ENCODE data around the gene PCSK2. TPM values are rescaled to one million over a fixed set of nuclear protein-coding genes. Genes with fewer than 3 reads are reported as not detected.

Gene PCSK2
- total and polyA plus RNA-seq, 4 donors = 0.08 to 0.14 (median 0.09) TPM; not detected in 1

DNA sequence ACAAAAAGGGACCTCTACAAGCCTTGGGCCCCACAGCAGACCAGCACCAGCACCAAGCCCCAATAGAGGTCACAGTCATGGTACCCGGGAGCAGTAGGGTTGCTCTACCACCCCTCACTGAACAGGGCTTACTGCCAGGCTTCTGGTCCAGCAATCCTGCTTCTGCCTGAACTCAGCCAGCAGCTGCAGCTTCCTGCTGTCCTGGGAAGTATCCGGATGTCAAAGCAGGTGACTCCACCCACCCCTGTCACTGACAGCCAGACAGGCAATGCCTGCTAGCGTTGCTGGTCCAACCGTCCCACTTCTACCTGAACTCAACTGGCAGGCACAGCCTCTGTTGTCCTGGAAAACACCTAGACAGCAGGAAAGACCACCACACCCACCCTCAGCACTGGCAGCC is 47.0 kb upstream of the PCSK2 start:
- Histone ChIP-seq H3K9me3 (ENCODE audit: control insufficient read depth in 4 of 4, low read length in 3 of 4) (peaks cover 0 to 10% (median under 1%) of the 10 kb centered on the region in 4 donors), H3K9ac (ENCODE audit: low read depth in 1 of 2, low read length in 2 of 2) (no peak overlapping the region), H3K4me3 (ENCODE audit: low read depth in 1 of 3, low read length in 3 of 3) (no peak overlapping the region), H3K27ac (ENCODE audit: low read depth in 1 of 2, low read length in 2 of 2) (no peak overlapping the region), H3K27me3 (ENCODE audit: control insufficient read depth in 4 of 4, insufficient read depth in 4 of 4, low read length in 3 of 4) (no peaks in the 10 kb centered on the region), H3K36me3 (ENCODE audit: control insufficient read depth in 4 of 4, insufficient read depth in 3 of 4, low read depth in 1 of 4, low read length in 3 of 4) (no peaks in the 10 kb centered on the region), H3K4me1 (ENCODE audit: control insufficient read depth in 4 of 4, insufficient read depth in 4 of 4, low read length in 3 of 4) (no peaks in the 10 kb centered on the region)
- no peak for DNase-seq (ENCODE audit: low spot score)
- TF ChIP-seq SP1 (IDR thresholded peaks at IDR 0.05) (no peak), FOXA1 (IDR thresholded peaks at IDR 0.05) (no peak), JUND (IDR thresholded peaks at IDR 0.05) (no peak), GABPA (IDR thresholded peaks at IDR 0.05 in 1 of 2, conservative IDR thresholded peaks at IDR 0.05 in 1 of 2) (no peak), FOXA2 (IDR thresholded peaks at IDR 0.05) (no peak), EGR1 (IDR thresholded peaks at IDR 0.05; ENCODE audit: low read depth in 2 of 2) (no peak), HNF4G (IDR thresholded peaks at IDR 0.05) (no peak), TAF1 (conservative IDR thresholded peaks at IDR 0.05) (no peak), RAD21 (IDR thresholded peaks at IDR 0.05) (no peak), NR2F2 (IDR thresholded peaks at IDR 0.05) (no peak), HNF4A (conservative IDR thresholded peaks at IDR 0.05) (no peak), RXRA (IDR thresholded peaks at IDR 0.05) (no peak), YY1 (IDR thresholded peaks at IDR 0.05) (no peak)
- TF ChIP-seq, protein P1, sequence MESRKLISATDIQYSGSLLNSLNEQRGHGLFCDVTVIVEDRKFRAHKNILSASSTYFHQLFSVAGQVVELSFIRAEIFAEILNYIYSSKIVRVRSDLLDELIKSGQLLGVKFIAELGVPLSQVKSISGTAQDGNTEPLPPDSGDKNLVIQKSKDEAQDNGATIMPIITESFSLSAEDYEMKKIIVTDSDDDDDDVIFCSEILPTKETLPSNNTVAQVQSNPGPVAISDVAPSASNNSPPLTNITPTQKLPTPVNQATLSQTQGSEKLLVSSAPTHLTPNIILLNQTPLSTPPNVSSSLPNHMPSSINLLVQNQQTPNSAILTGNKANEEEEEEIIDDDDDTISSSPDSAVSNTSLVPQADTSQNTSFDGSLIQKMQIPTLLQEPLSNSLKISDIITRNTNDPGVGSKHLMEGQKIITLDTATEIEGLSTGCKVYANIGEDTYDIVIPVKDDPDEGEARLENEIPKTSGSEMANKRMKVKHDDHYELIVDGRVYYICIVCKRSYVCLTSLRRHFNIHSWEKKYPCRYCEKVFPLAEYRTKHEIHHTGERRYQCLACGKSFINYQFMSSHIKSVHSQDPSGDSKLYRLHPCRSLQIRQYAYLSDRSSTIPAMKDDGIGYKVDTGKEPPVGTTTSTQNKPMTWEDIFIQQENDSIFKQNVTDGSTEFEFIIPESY (IDR thresholded peaks at IDR 0.05) = no peak
- TF ChIP-seq, protein P2, sequence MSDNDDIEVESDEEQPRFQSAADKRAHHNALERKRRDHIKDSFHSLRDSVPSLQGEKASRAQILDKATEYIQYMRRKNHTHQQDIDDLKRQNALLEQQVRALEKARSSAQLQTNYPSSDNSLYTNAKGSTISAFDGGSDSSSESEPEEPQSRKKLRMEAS (IDR thresholded peaks at IDR 0.05) = no peak
- TF ChIP-seq, protein P3, sequence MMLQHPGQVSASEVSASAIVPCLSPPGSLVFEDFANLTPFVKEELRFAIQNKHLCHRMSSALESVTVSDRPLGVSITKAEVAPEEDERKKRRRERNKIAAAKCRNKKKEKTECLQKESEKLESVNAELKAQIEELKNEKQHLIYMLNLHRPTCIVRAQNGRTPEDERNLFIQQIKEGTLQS (IDR thresholded peaks at IDR 0.05) = no peak
- TF ChIP-seq, protein P4, sequence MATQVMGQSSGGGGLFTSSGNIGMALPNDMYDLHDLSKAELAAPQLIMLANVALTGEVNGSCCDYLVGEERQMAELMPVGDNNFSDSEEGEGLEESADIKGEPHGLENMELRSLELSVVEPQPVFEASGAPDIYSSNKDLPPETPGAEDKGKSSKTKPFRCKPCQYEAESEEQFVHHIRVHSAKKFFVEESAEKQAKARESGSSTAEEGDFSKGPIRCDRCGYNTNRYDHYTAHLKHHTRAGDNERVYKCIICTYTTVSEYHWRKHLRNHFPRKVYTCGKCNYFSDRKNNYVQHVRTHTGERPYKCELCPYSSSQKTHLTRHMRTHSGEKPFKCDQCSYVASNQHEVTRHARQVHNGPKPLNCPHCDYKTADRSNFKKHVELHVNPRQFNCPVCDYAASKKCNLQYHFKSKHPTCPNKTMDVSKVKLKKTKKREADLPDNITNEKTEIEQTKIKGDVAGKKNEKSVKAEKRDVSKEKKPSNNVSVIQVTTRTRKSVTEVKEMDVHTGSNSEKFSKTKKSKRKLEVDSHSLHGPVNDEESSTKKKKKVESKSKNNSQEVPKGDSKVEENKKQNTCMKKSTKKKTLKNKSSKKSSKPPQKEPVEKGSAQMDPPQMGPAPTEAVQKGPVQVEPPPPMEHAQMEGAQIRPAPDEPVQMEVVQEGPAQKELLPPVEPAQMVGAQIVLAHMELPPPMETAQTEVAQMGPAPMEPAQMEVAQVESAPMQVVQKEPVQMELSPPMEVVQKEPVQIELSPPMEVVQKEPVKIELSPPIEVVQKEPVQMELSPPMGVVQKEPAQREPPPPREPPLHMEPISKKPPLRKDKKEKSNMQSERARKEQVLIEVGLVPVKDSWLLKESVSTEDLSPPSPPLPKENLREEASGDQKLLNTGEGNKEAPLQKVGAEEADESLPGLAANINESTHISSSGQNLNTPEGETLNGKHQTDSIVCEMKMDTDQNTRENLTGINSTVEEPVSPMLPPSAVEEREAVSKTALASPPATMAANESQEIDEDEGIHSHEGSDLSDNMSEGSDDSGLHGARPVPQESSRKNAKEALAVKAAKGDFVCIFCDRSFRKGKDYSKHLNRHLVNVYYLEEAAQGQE (IDR thresholded peaks at IDR 0.05) = no peak
- TF ChIP-seq, protein P5, sequence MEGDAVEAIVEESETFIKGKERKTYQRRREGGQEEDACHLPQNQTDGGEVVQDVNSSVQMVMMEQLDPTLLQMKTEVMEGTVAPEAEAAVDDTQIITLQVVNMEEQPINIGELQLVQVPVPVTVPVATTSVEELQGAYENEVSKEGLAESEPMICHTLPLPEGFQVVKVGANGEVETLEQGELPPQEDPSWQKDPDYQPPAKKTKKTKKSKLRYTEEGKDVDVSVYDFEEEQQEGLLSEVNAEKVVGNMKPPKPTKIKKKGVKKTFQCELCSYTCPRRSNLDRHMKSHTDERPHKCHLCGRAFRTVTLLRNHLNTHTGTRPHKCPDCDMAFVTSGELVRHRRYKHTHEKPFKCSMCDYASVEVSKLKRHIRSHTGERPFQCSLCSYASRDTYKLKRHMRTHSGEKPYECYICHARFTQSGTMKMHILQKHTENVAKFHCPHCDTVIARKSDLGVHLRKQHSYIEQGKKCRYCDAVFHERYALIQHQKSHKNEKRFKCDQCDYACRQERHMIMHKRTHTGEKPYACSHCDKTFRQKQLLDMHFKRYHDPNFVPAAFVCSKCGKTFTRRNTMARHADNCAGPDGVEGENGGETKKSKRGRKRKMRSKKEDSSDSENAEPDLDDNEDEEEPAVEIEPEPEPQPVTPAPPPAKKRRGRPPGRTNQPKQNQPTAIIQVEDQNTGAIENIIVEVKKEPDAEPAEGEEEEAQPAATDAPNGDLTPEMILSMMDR (IDR thresholded peaks at IDR 0.05; ENCODE audit: low read depth, low read length, missing input control) = no peak
- 57% methylated on average over 4 of the region's 4 CpGs for WGBS

Measured in liver (tissue), 9 donors.